ENCODE data around the gene BTBD18. TPM values are rescaled to one million over a fixed set of nuclear protein-coding genes. Genes with fewer than 3 reads are reported as not detected.
A peak's percentile ranks its signal among the peaks of the same experiment; 100 is the strongest.

Gene BTBD18
- total and polyA plus RNA-seq, 2 of the 13 experiments (the other 11 are each of a cell fraction or from before 2014, with no cell fraction given), result not detected

GRCh38 chr11:57742087-57742452 lies 9.5 kb downstream of the BTBD18 start:
- peaks cover 7% of the 10 kb centered on the region; the same call in 1 of the 2 replicates for H3K4me1 ChIP-seq (ENCODE audit: insufficient read depth, low read length)
- TF ChIP-seq LRRFIP1 (CRISPR knock-in tag; conservative IDR thresholded peaks at IDR 0.05) (no peak), PRDM4 (CRISPR knock-in tag; IDR thresholded peaks at IDR 0.05; ENCODE audit: borderline replicate concordance) (no peak), NR2F2 (IDR thresholded peaks at IDR 0.05; ENCODE audit: borderline replicate concordance, low read depth) (no peak), ZNF879 (CRISPR knock-in tag; IDR thresholded peaks at IDR 0.05) (no peak), KLF9 (CRISPR knock-in tag; IDR thresholded peaks at IDR 0.05; ENCODE audit: low read depth) (no peak), RAD21 (CRISPR knock-in tag; IDR thresholded peaks at IDR 0.05) (no peak)
- H3K4me2 ChIP-seq (ENCODE audit: low read depth, low read length), result peak overlapping the region; percentile 62
- 64% methylated on average over 10 of the region's 10 CpGs for WGBS (ENCODE audit: low lambda C conversion rate)
- ChIA-PET POLR2A (interaction anchor here (0.6 to 2.7 kb wide), 6 partner anchors 9 to 58 kb away, joined by 3 to 18 read pairs (median 12); partner anchors contain the start of genes BTBD18, CTNND1, MED19 and TMX2), CTCF (ENCODE audit: low intra/inter-chr PET ratio, low total read pairs) (no interaction called here)
- BruUV-seq (replicated peaks), result TSS peak; percentile 55
- intact Hi-C loops (cut with micrococcal nuclease; ENCODE audit: unreplicated experiment), result no loop called here
- peak overlapping the region; percentile 85 for H3K9ac ChIP-seq (ENCODE audit: insufficient read depth, low read depth, low read length)
- H3K27ac ChIP-seq (ENCODE audit: extremely low read length, insufficient read depth, low read length), result peak overlapping the region; percentile 80
- no peak overlapping the region for H2AFZ ChIP-seq (ENCODE audit: low read length)
- in situ Hi-C loops (cut with HindIII; ENCODE audit: extremely low pct_ligation_motif_present, low pct_unique_long_range_greater_than_20kb), result loop anchor here (10.0 kb wide), 1 partner anchor 773 kb away; no protein-coding TSS in a partner anchor
- H3K27me3 ChIP-seq (ENCODE audit: control insufficient read depth in 1 of 2, insufficient read depth in 2 of 2, low read length in 2 of 2), result no peaks in the 10 kb centered on the region
- no peaks in the 10 kb centered on the region for H4K20me1 ChIP-seq (ENCODE audit: insufficient read depth, low read length)
- no peaks in the 10 kb centered on the region for H3K9me3 ChIP-seq (ENCODE audit: low read length)
- DNase-seq (ENCODE audit: low spot score), result no peak
- peaks cover 12% of the 10 kb centered on the region for H3K79me2 ChIP-seq (ENCODE audit: insufficient read depth, low read length)
- peak overlapping the region; percentile 58 to 78 (median 78) for H3K4me3 ChIP-seq (replicated peaks in 1 of 3; ENCODE audit: insufficient read depth in 1 of 3, low read depth in 2 of 3, low read length in 3 of 3)
- no peak for ATAC-seq
- H3K36me3 ChIP-seq (replicated peaks in 1 of 2; ENCODE audit: control insufficient read depth in 1 of 2, insufficient read depth in 2 of 2, low read length in 2 of 2), result peaks cover 12 to 71% of the 10 kb centered on the region in 2 experiments
- FAIRE-seq, result no peak

Measured in HepG2 (cell line).